HG02571 (cell line): ENCODE data around the gene NDFIP1.

Source experiments
- ATAC-seq: cut with Tn5 transposase; IDR thresholded peaks from one replicate; pipeline ENCODE4 v1.9.1; 2021; ENCODE audit warnings: mild to moderate bottlenecking, moderate library complexity; ENCODE audit not compliant: unreplicated experiment

NDFIP1 gene

GRCh38 chr5:142117579-142118151 lies 9.1 kb downstream of the NDFIP1 start:
- ATAC-seq = no peak

- ATAC-seq = no peak
These were observed 9.6 kb downstream of the NDFIP1 start for GRCh38 chr5:142118155-142118686.

GRCh38 chr5:142119051-142119625 lies 10.6 kb downstream of the NDFIP1 start:
- no peak for ATAC-seq

GRCh38 chr5:142120247-142120935 lies 11.8 kb downstream of the NDFIP1 start:
- no peak for ATAC-seq

- ATAC-seq = no peak
These were observed 13.5 kb downstream of the NDFIP1 start for GRCh38 chr5:142122121-142122520.

GRCh38 chr5:142125378-142125777 lies 16.8 kb downstream of the NDFIP1 start:
- no peak for ATAC-seq

- no peak for ATAC-seq
These were observed 17.4 kb downstream of the NDFIP1 start for GRCh38 chr5:142125963-142126362.

- ATAC-seq = no peak
These were observed 20.2 kb downstream of the NDFIP1 start for GRCh38 chr5:142128675-142129208.

GRCh38 chr5:142129446-142130066 lies 21.0 kb downstream of the NDFIP1 start:
- no peak for ATAC-seq

- no peak for ATAC-seq
These were observed 22.8 kb downstream of the NDFIP1 start for GRCh38 chr5:142131394-142131793.

GRCh38 chr5:142132916-142133315 lies 24.3 kb downstream of the NDFIP1 start:
- ATAC-seq = no peak

- no peak for ATAC-seq
These were observed 25.0 kb downstream of the NDFIP1 start for GRCh38 chr5:142133330-142134206.

GRCh38 chr5:142134331-142135010 lies 25.9 kb downstream of the NDFIP1 start:
- no peak for ATAC-seq

- ATAC-seq = no peak
These were observed 32.9 kb downstream of the NDFIP1 start for GRCh38 chr5:142141463-142141862.

- no peak for ATAC-seq
These were observed 35.3 kb downstream of the NDFIP1 start for GRCh38 chr5:142143878-142144277.

GRCh38 chr5:142145106-142145900 lies 36.7 kb downstream of the NDFIP1 start:
- ATAC-seq = peak; percentile 68

GRCh38 chr5:142149363-142149762 lies 40.8 kb downstream of the NDFIP1 start:
- no peak for ATAC-seq

- no peak for ATAC-seq
These were observed 41.9 kb downstream of the NDFIP1 start for GRCh38 chr5:142150431-142150830.
